ENCODE data around the gene EVA1B.

DNA sequence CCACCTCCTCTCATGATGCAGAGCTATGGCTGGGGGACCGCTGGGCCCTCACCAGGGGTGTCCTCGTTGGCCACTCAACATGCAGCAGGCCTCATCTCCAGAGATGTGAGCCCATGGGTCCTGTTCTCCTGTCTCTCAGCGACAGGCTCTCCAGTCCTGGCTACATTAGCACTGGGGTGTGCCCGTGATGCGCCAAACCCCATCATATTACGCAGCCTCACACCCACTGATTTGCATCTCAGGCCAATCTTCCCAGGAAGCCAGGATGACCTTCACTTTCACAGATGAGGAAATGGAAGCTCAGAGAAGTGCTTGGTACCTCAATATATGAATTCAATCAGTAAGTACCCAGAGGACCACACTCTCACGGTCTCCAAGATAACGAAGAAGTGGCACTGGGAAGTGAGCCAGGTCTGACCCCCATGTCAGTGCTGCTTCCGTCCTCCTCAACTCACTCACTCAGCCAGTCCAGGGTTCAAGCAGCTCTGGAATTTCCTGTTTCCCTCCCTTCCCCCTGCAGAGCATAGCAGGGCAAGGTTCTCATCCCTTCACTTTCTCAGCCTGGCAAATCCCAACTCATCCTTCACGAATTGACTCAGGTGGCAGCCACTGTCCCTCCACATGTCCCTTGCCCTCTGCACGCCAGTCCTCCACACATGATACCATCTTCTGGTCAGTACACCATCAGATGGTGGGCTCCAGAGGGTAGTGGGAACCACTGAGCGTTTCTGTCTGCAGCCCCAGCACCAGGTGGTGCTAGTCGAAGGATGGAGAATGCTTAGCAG, 28.9 kb upstream of the EVA1B start:
- TF ChIP-seq ISL1 (CRISPR knock-in tag; IDR thresholded peaks at IDR 0.05): no peak
- TF ChIP-seq, protein P1, sequence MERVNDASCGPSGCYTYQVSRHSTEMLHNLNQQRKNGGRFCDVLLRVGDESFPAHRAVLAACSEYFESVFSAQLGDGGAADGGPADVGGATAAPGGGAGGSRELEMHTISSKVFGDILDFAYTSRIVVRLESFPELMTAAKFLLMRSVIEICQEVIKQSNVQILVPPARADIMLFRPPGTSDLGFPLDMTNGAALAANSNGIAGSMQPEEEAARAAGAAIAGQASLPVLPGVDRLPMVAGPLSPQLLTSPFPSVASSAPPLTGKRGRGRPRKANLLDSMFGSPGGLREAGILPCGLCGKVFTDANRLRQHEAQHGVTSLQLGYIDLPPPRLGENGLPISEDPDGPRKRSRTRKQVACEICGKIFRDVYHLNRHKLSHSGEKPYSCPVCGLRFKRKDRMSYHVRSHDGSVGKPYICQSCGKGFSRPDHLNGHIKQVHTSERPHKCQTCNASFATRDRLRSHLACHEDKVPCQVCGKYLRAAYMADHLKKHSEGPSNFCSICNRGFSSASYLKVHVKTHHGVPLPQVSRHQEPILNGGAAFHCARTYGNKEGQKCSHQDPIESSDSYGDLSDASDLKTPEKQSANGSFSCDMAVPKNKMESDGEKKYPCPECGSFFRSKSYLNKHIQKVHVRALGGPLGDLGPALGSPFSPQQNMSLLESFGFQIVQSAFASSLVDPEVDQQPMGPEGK (CRISPR knock-in tag; IDR thresholded peaks at IDR 0.05; ENCODE audit: borderline replicate concordance): no peak
- no peak for TF ChIP-seq GLIS3 (CRISPR knock-in tag; IDR thresholded peaks at IDR 0.05)
- TF ChIP-seq PPARA (CRISPR knock-in tag; IDR thresholded peaks at IDR 0.05; ENCODE audit: borderline replicate concordance): no peak
- no peak for TF ChIP-seq TCF4 (CRISPR knock-in tag; IDR thresholded peaks at IDR 0.05; ENCODE audit: borderline replicate concordance)
- no peak for TF ChIP-seq RARB (CRISPR knock-in tag; IDR thresholded peaks at IDR 0.05)
- no peak for TF ChIP-seq ZFP3 (CRISPR knock-in tag; IDR thresholded peaks at IDR 0.05)
- no peak for TF ChIP-seq CREB5 (CRISPR knock-in tag; IDR thresholded peaks at IDR 0.05; ENCODE audit: low read depth)
- no peak for TF ChIP-seq ZC3H10 (CRISPR knock-in tag; IDR thresholded peaks at IDR 0.05)
- TF ChIP-seq ZNF565 (CRISPR knock-in tag; conservative IDR thresholded peaks at IDR 0.05; ENCODE audit: low read depth): no peak
- no peak for TF ChIP-seq CSDC2 (CRISPR knock-in tag; IDR thresholded peaks at IDR 0.05)
- TF ChIP-seq ARNTL (CRISPR knock-in tag; IDR thresholded peaks at IDR 0.05; ENCODE audit: borderline replicate concordance, low read depth): no peak
- no peak for TF ChIP-seq BACH2 (CRISPR knock-in tag; IDR thresholded peaks at IDR 0.05; ENCODE audit: borderline replicate concordance)

Data from SK-N-SH treated with all-trans-retinoic acid at 6 μM for 48 hours (cell line).